ENCODE measurements around the gene KLHDC10.
A peak's percentile ranks its signal among the peaks of the same experiment; 100 is the strongest.
"Not testable (repeated sequence)": the region's sequence is repeated elsewhere in the genome, so short reads cannot be mapped to it uniquely, and the experiment has no call there.

Gene KLHDC10

GRCh38 chr7:130079846-130080394 is 9.6 kb downstream of the KLHDC10 start:
- no peak for DNase-seq (ENCODE audit: low spot score)

GRCh38 chr7:130083497-130083896 is 13.2 kb downstream of the KLHDC10 start:
- DNase-seq (ENCODE audit: low spot score), result not testable (repeated sequence)

- no peak for DNase-seq (ENCODE audit: low spot score)
Observed at GRCh38 chr7:130084037-130084875, 13.9 kb downstream of the KLHDC10 start.

DNA sequence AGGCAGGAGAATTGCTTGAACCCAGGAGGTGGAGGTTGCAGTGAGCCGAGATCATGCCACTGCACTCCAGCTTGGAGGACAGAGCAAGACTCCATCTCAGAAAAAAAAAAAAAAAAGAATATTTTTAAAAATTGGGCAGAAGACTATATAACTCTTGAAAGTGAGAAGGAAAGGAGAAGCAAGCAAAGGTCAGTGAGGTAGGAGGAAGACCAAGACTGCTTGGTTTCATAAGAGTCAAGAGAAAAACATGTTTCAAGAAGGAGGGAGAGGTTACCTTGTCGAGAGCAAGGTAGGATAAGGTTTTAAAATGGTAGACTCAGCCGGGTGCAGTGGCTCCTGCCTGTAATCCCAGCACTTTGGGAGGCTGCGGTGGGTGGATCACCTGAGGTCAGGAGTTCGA is 14.9 kb downstream of the KLHDC10 start:
- not testable (repeated sequence) for DNase-seq (ENCODE audit: low spot score)

- DNase-seq (ENCODE audit: low spot score), result no peak
Observed at GRCh38 chr7:130086938-130087337, 16.6 kb downstream of the KLHDC10 start.

DNA sequence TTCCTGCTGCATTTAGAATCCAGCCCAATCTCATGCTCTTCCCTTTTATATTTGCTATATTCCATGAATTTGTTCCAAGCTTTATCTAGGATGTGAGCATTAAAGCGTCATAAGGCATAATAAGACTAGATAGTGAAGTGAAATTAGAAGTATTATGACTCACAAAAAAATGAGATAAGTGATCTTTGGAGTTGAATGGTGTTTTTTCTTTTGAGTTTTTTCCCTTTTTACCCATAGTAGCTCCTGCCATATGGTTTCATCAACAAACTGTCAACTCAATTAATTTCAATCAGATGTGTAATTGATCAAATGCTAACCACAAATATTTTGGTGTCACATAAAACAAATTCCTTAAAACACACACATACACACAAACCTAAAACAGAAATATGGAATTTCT is 17.0 kb downstream of the KLHDC10 start:
- DNase-seq (ENCODE audit: low spot score), result peak; percentile 6

DNA sequence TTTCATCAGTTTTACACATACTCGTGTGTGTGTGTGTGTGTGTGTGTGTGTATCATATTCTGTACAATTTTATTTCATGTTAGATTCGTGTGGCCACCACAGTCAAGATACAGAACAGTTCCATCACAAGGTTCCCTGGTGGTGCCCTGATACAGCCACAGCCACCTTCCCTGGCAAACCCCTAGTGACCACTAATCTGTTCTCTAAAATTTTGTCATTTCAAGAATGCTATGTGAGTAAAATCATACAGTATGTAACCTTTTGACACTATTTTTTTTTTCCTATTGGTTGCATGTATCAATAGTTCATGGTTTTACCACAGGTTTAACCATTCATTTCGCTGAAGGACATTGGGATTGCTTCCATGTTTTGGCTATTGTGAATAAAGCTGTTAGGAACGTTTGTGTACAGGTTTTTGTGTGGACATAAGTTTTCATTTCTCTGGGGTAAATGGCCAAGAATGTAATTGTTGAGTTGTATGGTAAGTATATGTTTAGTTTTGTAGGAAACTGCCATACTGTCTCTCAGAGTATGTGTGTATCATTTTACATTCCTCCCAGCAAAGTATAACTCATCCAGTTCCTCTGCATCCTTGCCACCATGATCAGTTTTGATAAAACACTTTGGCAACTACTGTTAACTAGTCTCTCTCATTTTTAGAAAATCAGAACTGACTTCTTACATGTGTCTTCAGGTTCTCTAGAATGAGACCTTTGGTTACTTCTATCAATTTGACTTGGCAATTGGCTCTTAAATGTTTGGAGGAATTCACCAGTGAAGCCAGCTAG is 20.6 kb downstream of the KLHDC10 start:
- no peak for DNase-seq (ENCODE audit: low spot score)

- DNase-seq (ENCODE audit: low spot score), result no peak
Observed at GRCh38 chr7:130091999-130092398, 21.7 kb downstream of the KLHDC10 start.

DNA sequence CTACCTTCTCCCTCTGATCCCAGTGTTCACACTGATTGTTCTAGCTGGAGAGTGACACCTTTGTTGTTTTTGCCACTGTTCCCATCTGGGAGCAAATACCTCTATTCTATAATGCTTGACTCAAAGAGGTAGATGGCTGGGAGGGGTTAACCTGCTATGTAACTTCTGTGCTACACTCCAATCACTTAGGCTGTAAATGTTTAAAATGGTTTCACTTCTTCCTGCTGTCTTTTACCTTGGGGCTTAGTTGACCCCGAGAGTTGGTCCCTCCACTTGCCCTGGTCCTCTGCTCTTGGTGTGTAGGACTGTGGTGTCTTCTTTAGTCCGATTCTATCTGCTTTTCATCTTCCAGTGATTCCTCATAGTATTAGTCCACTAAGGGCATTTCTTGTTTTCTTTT is 22.3 kb downstream of the KLHDC10 start:
- DNase-seq (ENCODE audit: low spot score), result no peak

GRCh38 chr7:130095812-130096211 is 25.5 kb downstream of the KLHDC10 start:
- peak; percentile 72 for DNase-seq (ENCODE audit: low spot score)

- no peak for DNase-seq (ENCODE audit: low spot score)
Observed at GRCh38 chr7:130096243-130096827, 26.0 kb downstream of the KLHDC10 start.

- DNase-seq (ENCODE audit: low spot score), result no peak
Observed at GRCh38 chr7:130099331-130099730, 29.0 kb downstream of the KLHDC10 start.

DNA sequence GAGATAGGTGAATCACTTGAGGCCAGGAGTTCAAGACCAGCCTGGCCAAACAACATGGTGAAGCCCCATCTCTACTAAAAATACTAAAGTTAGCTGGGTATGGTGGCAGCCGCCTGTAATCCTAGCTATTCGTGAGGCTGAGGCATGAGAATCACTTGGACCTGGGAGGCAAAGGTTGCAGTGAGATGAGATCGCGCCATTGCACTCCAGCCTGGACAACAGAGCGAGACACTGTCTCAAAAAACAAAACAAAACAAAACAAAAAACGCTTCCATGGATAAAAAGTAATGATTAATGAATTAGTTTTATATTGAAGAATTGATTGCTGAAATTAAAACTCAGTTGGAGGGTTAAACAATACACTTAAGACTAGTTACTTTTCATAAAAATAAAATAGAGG is 32.3 kb downstream of the KLHDC10 start:
- no peak for DNase-seq (ENCODE audit: low spot score)

DNA sequence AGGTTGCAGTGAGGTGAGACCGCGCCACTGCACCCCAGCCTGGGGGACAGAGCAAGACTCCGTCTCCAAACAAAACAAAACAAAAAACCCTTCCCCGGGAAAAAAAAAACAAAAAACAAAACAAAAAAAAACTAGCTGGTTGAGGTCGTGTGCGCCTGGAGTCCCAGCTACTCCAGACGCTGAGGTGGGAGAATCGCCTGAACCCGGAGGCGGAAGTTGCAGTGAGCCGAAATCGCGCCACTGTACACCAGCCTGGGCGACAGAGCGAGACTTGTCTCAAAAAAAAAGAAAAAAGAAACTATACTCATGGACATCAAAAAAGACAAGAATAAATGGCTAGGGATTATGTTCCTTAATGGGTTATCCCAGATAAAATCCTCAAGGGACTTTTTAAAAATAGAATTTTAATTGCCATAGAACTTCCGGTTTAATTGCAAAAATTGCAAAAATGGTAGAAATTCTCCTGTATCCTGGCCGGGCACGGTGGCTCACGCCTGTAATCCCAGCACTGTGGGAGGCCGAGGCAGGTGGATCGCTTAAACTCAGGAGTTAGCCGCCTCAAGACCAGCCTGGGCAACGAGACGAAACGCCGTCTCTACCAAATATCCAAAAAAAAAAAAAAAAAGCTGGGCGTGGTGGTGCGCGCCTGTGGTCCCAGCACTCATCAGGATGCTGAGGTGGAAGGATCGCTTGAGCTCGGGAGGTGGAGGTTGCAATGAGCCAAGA is 37.8 kb downstream of the KLHDC10 start:
- no peak for DNase-seq (ENCODE audit: low spot score)

- DNase-seq (ENCODE audit: low spot score), result no peak
Observed at GRCh38 chr7:130108809-130109208, 38.5 kb downstream of the KLHDC10 start.

DNA sequence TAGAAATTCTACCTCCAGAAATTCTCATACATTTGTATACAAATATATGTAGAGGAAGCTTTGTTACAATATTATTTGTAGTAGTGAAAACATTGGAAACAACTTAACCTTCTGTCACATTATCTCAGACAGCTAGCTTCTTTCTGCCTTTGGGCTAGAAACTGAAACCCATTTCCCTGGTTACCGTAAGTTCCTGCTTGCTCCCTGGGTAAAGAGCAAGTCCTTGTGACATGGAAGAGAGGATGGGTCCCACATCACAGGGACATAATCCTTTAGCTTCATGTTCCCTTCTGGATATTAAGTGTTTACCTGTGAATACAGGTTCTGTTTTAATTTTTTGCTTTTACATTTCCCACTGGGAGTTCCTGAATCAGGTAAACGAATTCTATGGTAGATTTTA is 41.8 kb downstream of the KLHDC10 start:
- DNase-seq (ENCODE audit: low spot score), result no peak

- no peak for DNase-seq (ENCODE audit: low spot score)
Observed at GRCh38 chr7:130112662-130113425, 42.5 kb downstream of the KLHDC10 start.

DNA sequence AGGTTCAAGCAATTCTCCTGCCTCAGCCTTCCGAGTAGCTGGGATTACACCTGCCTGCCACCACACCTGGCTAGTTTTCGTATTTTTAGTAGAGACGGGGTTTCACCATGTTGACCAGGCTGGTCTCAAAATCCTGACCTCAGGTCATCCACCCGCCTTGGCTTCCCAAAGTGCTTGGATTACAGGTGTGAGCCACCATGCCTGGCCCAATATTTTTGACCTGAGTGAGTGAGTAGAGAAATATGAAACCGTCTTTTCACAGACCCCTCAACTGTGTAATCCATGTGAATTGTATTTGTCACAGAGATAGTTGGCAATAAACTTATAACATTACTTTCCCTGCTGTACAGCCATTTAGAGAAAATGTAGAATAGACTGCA is 43.1 kb downstream of the KLHDC10 start:
- DNase-seq (ENCODE audit: low spot score), result not testable (repeated sequence)

DNA sequence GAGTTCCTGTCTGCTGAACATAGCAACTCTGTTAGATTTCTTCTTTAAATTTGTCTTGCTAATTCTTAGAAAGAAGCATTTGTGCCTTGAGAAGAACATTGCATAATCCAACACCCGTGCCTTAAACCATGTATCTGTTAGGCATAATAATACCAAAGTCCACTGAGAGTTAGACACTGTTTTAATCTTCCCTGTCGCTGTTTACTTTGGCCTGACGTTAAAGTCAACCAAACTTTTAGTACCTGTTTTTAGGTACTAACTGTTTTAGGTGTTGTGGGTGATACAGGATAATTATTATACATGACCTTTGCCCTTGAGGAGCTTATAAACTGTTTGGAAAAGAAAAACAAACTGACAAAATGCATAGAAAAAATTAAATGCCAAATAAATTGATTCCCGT is 43.6 kb downstream of the KLHDC10 start:
- DNase-seq (ENCODE audit: low spot score), result no peak

DNA sequence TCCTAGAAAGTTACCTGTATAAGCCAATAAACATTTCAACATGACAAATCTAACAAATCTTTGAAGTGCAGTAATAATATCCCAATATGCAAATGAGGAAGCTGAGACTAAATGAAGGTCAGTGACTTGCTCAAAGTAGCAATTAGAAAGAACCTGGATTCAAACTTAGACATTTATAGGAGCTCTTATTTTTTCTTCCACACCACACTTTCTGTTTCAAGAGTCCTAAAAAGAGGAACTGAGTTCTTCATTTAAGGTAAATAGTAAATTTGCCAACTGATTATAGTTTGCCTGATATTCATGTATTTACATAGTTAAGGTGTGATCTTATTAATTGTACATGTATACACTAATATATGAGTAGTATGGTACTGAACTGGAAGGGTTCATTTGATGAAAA is 44.0 kb downstream of the KLHDC10 start:
- DNase-seq (ENCODE audit: low spot score), result no peak

GRCh38 chr7:130114776-130115175 is 44.4 kb downstream of the KLHDC10 start:
- no peak for DNase-seq (ENCODE audit: low spot score)
